ENCODE data around the gene CREB3L1.

DNA sequence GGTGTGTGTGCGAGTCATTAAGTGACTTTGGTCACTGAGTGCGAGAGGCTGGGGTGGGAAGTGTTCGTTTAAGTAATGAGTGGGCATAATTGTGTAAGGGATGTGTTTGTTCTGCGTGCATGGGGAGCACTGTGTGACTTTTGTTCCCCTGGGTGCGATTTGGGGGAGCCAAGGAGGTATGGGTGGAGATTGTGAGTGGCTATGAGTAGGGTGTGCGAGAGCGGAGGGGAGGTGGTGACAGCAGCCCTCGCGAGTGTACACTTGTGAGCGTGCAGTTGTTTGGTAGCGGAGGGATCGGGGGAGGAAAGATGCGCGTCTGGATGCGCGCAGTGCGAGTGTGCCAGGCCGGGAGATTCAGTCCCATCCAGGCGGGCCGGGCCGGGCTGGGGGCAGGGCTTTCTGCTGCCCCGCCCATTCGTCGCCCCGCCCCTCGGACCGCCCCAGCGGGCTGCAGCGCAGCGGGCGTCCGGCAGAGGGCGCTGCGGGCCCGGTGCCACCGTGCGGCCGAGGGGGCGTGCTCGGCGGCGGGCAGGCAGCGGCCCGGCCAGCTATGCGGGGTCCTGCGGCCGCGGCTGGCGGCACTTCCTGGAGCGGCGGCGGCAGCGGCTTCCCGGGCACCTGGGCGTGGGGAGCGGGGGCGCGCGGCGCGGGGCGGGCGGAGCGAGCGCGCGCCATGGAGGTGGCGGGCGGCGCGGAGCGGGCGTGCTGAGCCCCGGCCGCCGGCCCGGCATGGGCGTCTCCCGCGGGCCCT is 69.6 kb downstream of the CREB3L1 start, which contains the start of gene DGKZ:
- TF ChIP-seq POLR2AphosphoS5 (IDR thresholded peaks at IDR 0.05; ENCODE audit: borderline replicate concordance, low read depth, low read length), result peak; percentile 50; the same call in 1 of the 2 replicates
- TF ChIP-seq EZH2 (IDR thresholded peaks at IDR 0.05), result no peak
- no peak for TF ChIP-seq FOXP2 (optimal IDR thresholded peaks at IDR 0.05; ENCODE audit: control extremely low read depth, extremely low read length, insufficient read depth)

All from SK-N-MC (cell line).